A549 (cell line): ENCODE results near the gene DCT.

Experiments
- CTCF ChIP-seq: fragments of >200 bp; sonication (Bioruptor Twin); formaldehyde crosslinking; IDR thresholded peaks from 3 replicates; pipeline ENCODE4 v1.5.1; 2016
- NR3C1 ChIP-seq: fragments of >200 bp; sonication (Bioruptor Twin); formaldehyde crosslinking; IDR thresholded peaks from 3 replicates; pipeline ENCODE4 v1.6.1; 2017
- POLR2A ChIP-seq: IDR thresholded peaks from 2 replicates; pipeline ENCODE4 v1.6.1; 2012; ENCODE audit warnings: mild to moderate bottlenecking, low read length
- REST ChIP-seq: fragments of 200-600 bp; sonication (generic); IDR thresholded peaks from 2 replicates; pipeline ENCODE4 v1.6.1; 2016; ENCODE audit warnings: antibody characterized with exemption, mild to moderate bottlenecking, moderate library complexity

- TF ChIP-seq CTCF (no peak), NR3C1 (no peak), REST (no peak), POLR2A (no peak)
Measured at GRCh38 chr13:94478913-94479312, 569 bp downstream of the DCT start.
